Panc1 (cell line): Measurements from ENCODE around the gene MRPL16. TPM values are rescaled to one million over a fixed set of nuclear protein-coding genes. Genes with fewer than 3 reads are reported as not detected.

ENCODE experiments used
- ATAC-seq: fragments of 200-7000 bp; cut with Tn5 transposase; 2 replicates; pipeline ENCODE4 v1.9.1; 2020; ENCODE audit warnings: mild to moderate bottlenecking, moderate library complexity
- BruUV-seq: library from RNA; stranded (reverse); fragments of 400-500 nt; replicated peaks from 2 replicates; lab custom pipeline; 2021; lab: Mats Ljungman, UMichigan
- CTCF ChIA-PET: fragments of 300-600 bp; sonication (Branson Sonifier 250); formaldehyde crosslinking; loops from one replicate; lab custom pipeline; 2022; ENCODE audit warnings: antibody characterized with exemption; lab: Charles Lee
- POLR2A ChIA-PET: fragments of 300-600 bp; sonication (Branson Sonifier 250); formaldehyde crosslinking; loops from one replicate; lab custom pipeline; 2022; ENCODE audit warnings: antibody characterized with exemption; lab: Charles Lee
- DNase-seq: peaks from one replicate; pipeline ENCODE4 v3.0.0-alpha.2; 2010; ENCODE audit warnings: low read depth, low spot score
- H3K27ac ChIP-seq: 2 replicates; pipeline ENCODE4 v1.5.1; 2011; ENCODE audit warnings: mild to moderate bottlenecking, low read length, inconsistent platforms
- H3K27me3 ChIP-seq: fragments of 200-500 bp; sonication (Bioruptor generic); 2 replicates; pipeline ENCODE4 v1.6.0; 2014; ENCODE audit warnings: low read length, inconsistent platforms; ENCODE audit not compliant: control insufficient read depth, insufficient read depth
- H3K36me3 ChIP-seq: fragments of 200-500 bp; sonication (Bioruptor generic); 2 replicates; pipeline ENCODE4 v1.5.1; 2014; ENCODE audit warnings: inconsistent platforms, mild to moderate bottlenecking, low read length, moderate library complexity; ENCODE audit not compliant: control insufficient read depth, insufficient read depth
- H3K4me1 ChIP-seq: 2 replicates; pipeline ENCODE4 v1.5.1; 2011; ENCODE audit warnings: inconsistent platforms, mild to moderate bottlenecking, low read length, moderate library complexity; ENCODE audit not compliant: control insufficient read depth, insufficient read depth
- H3K4me3 ChIP-seq, 2 experiments: 2 replicates each; pipeline ENCODE4 v1.5.1; 2011 to 2012; ENCODE audit warnings: low read depth in 2 of 2, low read length in 2 of 2, mild to moderate bottlenecking in 2 of 2, inconsistent platforms in 1 of 2, moderate library complexity in 1 of 2
- H3K9me3 ChIP-seq: fragments of 200-500 bp; sonication (Bioruptor generic); 2 replicates; pipeline ENCODE4 v1.5.1; 2014; ENCODE audit warnings: low read depth, mild to moderate bottlenecking, inconsistent platforms, low read length, moderate library complexity; ENCODE audit not compliant: control insufficient read depth, insufficient read depth
- POLR2AphosphoS5 ChIP-seq: IDR thresholded peaks from 2 replicates; pipeline ENCODE4 v1.6.1; 2012; ENCODE audit warnings: mild to moderate bottlenecking, low read depth, low read length, moderate library complexity
- SIN3A ChIP-seq: IDR thresholded peaks from 2 replicates; pipeline ENCODE4 v1.6.1; 2012; ENCODE audit warnings: low read depth, mild to moderate bottlenecking, low read length, moderate library complexity, borderline replicate concordance; ENCODE audit not compliant: insufficient read depth
- TCF7L2 ChIP-seq: IDR thresholded peaks from 2 replicates; pipeline ENCODE4 v1.6.1; 2011; ENCODE audit warnings: mild to moderate bottlenecking, low read depth, low read length, inconsistent platforms
- in situ Hi-C: cut with HindIII; loops from 2 replicates; pipeline ENCODE4 v1.10.0; 2016; ENCODE audit warnings: low sequenced_read_pairs, low pct_unique_long_range_greater_than_20kb
- intact Hi-C: fragments of 100-400 bp; cut with micrococcal nuclease; formaldehyde crosslinking; loops from one replicate; pipeline ENCODE4 v1.10.0; 2022; ENCODE audit not compliant: unreplicated experiment
- total RNA-seq: library from RNA; stranded (reverse); gene quantifications from one replicate; pipeline ENCODE4 v1.2.1, GENCODE V29; 2021; ENCODE audit not compliant: unreplicated experiment
- TF ChIP-seq, protein P1 (sequence below): fragments of 450-650 bp; IDR thresholded peaks from 2 replicates; pipeline ENCODE4 v1.5.1; 2017; ENCODE audit warnings: mild to moderate bottlenecking
- TF ChIP-seq, protein P2 (sequence below), 2 experiments: IDR thresholded peaks; 2 replicates each; pipeline ENCODE4 v1.6.1; 2011 to 2012; ENCODE audit warnings: low read depth in 2 of 2, control low read depth in 1 of 2, low read length in 1 of 2, mild to moderate bottlenecking in 1 of 2, moderate library complexity in 1 of 2; ENCODE audit not compliant: insufficient read depth in 1 of 2

The MRPL16 gene
- total RNA-seq, 1 experiment from 2014 or later = 41.8 TPM

DNA sequence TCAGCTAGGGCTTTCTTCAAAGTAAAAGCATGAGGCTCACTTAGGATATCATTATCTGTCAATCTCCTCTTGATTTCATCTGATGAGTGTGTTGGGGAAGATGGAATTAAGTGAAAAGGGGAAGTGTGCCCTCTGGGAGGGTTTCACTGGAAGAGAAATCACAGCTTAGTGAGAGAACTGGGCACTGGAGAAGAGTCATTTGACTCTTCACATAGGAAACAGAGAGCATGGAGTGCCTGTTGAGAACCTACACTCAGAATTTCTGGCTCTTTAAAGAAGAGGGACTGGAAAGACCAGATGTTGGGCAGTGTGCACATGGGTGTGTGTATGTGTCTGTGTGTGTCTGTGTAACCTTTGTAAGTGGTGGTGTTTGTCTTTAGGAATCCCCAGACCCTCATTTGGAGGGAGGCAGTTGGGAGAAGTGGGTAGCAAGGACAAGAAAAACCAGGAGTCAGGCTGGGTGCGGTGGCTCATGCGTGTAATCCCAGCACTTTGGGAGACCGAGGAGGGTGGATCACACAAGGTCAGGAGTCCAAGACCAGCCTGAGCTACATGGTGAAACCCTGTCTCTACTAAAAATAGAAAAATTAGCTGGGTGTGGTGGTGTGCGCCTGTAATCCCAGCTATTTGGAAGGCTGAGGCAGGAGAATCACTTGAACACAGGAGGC is 45.4 kb downstream of the MRPL16 start:
- no peaks in the 10 kb centered on the region for H3K9me3 ChIP-seq
- ATAC-seq (no peak), DNase-seq (no peak)
- no peaks in the 10 kb centered on the region for H3K36me3 ChIP-seq
- ChIA-PET POLR2A (no interaction called here), CTCF (no interaction called here)
- H3K4me3 ChIP-seq = no peak overlapping the region
- no TSS peak for BruUV-seq
- H3K27me3 ChIP-seq = no peaks in the 10 kb centered on the region
- intact Hi-C loops = no loop called here
- in situ Hi-C loops = no loop called here
- TF ChIP-seq, protein P1, sequence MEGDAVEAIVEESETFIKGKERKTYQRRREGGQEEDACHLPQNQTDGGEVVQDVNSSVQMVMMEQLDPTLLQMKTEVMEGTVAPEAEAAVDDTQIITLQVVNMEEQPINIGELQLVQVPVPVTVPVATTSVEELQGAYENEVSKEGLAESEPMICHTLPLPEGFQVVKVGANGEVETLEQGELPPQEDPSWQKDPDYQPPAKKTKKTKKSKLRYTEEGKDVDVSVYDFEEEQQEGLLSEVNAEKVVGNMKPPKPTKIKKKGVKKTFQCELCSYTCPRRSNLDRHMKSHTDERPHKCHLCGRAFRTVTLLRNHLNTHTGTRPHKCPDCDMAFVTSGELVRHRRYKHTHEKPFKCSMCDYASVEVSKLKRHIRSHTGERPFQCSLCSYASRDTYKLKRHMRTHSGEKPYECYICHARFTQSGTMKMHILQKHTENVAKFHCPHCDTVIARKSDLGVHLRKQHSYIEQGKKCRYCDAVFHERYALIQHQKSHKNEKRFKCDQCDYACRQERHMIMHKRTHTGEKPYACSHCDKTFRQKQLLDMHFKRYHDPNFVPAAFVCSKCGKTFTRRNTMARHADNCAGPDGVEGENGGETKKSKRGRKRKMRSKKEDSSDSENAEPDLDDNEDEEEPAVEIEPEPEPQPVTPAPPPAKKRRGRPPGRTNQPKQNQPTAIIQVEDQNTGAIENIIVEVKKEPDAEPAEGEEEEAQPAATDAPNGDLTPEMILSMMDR = no peak
- TF ChIP-seq SIN3A (no peak), POLR2AphosphoS5 (no peak), TCF7L2 (no peak)
- TF ChIP-seq, protein P2, sequence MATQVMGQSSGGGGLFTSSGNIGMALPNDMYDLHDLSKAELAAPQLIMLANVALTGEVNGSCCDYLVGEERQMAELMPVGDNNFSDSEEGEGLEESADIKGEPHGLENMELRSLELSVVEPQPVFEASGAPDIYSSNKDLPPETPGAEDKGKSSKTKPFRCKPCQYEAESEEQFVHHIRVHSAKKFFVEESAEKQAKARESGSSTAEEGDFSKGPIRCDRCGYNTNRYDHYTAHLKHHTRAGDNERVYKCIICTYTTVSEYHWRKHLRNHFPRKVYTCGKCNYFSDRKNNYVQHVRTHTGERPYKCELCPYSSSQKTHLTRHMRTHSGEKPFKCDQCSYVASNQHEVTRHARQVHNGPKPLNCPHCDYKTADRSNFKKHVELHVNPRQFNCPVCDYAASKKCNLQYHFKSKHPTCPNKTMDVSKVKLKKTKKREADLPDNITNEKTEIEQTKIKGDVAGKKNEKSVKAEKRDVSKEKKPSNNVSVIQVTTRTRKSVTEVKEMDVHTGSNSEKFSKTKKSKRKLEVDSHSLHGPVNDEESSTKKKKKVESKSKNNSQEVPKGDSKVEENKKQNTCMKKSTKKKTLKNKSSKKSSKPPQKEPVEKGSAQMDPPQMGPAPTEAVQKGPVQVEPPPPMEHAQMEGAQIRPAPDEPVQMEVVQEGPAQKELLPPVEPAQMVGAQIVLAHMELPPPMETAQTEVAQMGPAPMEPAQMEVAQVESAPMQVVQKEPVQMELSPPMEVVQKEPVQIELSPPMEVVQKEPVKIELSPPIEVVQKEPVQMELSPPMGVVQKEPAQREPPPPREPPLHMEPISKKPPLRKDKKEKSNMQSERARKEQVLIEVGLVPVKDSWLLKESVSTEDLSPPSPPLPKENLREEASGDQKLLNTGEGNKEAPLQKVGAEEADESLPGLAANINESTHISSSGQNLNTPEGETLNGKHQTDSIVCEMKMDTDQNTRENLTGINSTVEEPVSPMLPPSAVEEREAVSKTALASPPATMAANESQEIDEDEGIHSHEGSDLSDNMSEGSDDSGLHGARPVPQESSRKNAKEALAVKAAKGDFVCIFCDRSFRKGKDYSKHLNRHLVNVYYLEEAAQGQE (IDR thresholded peaks at IDR 0.05; ENCODE audit: insufficient read depth in 1 of 2, low read depth in 2 of 2, low read length in 1 of 2) = no peak
- no peak overlapping the region for H3K27ac ChIP-seq
- H3K4me1 ChIP-seq = peaks cover 13% of the 10 kb centered on the region; the same call in 1 of the 2 replicates

DNA sequence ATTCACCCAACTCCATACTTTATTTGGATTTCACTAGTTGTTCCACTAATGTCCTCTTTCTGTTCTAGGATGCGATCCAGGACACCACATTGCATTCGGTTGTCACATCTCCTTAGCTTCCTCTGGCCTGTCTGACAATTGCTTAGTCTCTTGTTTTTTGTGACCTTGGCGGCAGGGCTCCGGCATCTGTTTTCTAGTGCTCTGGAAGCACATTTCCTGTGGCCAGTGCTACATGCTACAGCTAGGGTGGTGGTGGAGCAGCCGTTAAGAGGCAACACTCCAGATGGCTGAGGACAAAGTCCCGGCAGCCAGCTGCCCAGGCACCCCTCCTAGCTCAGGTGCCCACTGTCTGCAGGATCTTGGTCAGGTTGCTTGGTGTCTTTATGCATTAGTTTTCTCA is 48.6 kb downstream of the MRPL16 start:
- Histone ChIP-seq H3K9me3 (no peaks in the 10 kb centered on the region), H3K36me3 (no peaks in the 10 kb centered on the region), H3K27me3 (no peaks in the 10 kb centered on the region), H3K27ac (no peak overlapping the region), H3K4me3 (no peak overlapping the region), H3K4me1 (peaks cover 16% of the 10 kb centered on the region)
- POLR2A ChIA-PET = no interaction called here
- DNase-seq = no peak
- CTCF ChIA-PET = no interaction called here
- TF ChIP-seq TCF7L2 (no peak), SIN3A (no peak), POLR2AphosphoS5 (no peak)
- TF ChIP-seq, protein P1 = no peak
- TF ChIP-seq, protein P2 (IDR thresholded peaks at IDR 0.05; ENCODE audit: insufficient read depth in 1 of 2, low read depth in 2 of 2, low read length in 1 of 2) = no peak
- no peak for ATAC-seq
- BruUV-seq = no TSS peak
- in situ Hi-C loops = no loop called here
- intact Hi-C loops = no loop called here
